NCI-H2081 treated with DMSO at 0.1 percent for 48 hours (cell line): ENCODE measurements around the gene KPNA3.
"Not testable (repeated sequence)": the region's sequence is repeated elsewhere in the genome, so short reads cannot be mapped to it uniquely, and the experiment has no call there.

Experiments used
- DNase-seq: peaks from one replicate; lab custom pipeline; 2025; lab: John Stamatoyannopoulos, UW

Gene KPNA3

DNA sequence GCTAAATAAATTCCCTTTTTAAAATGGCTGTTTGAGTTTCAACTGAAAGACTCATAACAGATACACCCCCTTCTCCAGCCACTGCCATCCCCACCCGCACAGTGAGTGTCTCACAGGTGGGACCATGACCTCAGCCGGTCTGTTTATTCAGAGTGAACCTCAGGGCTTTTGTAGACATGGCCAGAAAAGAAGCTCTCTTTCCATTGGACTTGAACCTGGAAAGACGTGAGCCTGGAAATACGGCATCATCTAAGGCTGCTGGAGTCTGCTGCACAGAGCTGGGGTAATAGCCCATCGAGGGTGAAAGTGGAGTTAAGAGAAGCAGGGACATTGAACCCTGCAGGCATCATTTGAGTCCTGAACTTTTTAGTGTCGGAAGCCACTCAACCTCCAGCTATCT, 15.2 kb upstream of the KPNA3 start:
- no peak for DNase-seq

DNA sequence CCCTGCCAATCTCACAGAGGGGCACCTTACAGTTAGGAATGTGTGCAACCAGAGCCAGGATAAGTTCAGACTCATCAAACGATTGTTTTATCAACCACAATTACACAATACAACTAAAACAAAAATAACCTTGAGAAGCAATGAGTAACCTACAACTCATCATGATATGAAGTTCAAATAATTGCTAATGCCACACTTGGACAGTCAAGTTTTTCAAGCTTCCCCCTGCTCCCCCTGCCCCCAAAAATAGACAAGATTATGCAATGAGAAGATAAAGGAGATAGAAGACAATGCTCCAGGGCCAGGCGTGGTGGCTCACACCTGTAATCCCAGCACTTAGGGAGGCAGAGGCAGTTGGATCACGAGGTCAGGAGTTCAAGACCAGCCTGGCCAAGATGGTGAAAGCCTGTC, 13.6 kb upstream of the KPNA3 start:
- DNase-seq = no peak

DNA sequence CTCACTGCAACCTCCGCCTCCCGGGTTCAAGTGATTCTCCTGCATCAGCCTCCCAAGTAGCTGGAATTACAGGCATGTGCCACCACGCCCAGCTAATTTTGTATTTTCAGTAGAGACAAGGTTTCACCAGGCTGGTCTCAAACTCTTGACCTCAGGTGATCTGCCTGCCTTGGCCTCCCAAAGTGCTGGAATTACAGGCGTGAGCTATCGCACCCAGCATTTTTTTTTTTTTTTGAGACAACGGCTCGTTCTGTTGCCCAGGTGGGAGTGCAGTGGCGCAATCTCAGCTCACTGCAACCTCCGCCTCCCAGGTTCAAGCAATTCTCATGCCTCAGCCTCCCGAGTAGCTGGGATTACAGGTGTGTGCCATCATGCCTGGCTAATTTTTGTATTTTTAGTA, 10.6 kb upstream of the KPNA3 start:
- DNase-seq = not testable (repeated sequence)

DNA sequence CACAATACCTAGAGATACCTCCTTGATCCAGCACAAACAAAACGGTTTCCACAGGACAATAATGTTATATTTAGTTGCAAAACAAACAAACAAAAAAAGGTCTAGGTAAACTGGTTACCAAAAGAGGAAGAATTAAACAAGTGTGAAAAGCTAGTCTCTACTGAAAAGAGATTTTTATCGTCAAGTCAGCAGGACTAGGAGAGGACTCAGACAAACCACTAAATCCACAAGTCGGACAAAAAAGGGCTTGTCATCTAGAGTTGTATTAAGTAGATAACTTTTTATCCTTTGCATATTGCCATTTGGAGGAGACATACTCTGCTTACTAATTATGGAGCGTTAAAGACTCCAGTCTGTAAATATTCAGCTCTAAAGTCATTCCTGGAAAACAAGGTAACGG, 9.9 kb upstream of the KPNA3 start:
- no peak for DNase-seq

DNA sequence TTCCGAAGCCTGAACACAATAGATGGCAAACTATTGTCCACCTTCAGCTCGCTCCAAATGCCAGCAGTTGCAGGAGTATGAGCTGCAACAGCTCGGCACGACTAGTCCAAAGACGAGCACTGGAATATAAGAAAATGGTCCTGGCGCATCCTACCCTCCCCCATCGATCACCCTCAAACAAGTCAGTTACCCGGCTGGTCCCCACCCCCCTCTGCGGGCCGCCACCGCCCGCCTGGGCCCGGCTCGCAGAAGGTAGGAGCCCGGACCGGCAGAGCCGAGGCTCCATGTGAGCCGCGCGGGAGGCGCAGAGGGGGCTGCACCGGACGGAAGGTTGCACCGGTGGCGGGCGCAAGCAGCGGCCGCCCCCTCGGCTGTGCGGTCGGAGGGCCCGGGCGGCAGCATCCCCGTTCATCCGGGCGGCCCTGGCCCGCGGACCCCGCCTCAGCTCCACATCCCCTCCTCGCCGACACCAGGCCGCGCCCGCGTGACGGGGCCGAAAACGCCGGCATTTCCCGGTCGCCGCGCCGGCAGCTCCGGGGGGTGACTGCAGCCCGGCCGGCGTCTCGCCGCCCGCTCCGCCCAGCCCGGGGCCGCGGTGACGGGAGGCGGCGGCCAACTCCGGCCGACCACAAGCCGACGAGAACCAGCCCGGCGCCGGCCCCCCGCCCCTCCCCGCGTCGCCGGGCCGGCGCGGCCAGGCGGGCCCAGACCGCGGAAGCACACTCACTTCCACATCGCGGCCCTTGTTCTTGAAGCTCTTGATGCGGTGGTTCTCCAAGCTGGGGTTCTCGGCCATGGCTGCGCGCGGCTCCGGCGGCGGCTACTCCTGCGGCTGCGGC, 552 bp downstream of the KPNA3 start:
- no peak for DNase-seq

DNA sequence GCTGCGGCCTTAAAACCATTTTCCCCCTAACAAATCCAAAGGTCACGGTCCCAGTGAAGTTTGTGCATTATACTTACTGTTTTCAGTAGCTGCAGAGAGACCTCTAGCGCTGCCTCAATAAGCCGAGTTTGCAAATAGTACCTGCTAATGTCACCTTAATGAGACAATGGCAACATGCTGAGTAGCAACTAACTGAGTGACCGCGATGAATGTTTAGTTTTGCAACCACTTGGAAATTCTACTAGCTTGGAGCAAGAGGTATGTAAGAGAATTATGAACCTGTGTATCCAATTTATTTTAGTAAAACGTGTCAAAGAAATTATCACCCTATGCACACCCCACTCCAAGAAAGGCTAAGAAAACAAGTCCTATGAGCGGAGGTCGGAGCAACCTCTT, 1.2 kb downstream of the KPNA3 start:
- DNase-seq = no peak

DNA sequence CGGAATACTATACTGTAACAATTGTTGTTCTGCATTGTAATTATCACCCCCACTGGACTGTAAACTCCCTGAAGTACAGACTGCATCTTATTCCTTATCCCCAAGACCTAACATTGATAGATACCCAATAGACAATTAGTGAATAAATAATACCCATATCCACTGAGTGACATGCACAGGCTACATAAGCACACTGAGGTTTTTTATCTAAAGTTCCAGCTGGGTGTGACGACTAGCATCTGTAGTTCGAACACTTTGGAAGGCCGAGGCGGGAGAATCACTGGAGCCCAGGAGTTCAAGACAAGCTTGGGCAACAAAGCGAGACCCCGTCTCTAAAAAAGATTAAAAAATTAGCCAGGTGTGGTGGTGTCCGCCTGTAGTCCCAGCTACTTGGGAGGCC, 2.5 kb downstream of the KPNA3 start:
- no peak for DNase-seq

DNA sequence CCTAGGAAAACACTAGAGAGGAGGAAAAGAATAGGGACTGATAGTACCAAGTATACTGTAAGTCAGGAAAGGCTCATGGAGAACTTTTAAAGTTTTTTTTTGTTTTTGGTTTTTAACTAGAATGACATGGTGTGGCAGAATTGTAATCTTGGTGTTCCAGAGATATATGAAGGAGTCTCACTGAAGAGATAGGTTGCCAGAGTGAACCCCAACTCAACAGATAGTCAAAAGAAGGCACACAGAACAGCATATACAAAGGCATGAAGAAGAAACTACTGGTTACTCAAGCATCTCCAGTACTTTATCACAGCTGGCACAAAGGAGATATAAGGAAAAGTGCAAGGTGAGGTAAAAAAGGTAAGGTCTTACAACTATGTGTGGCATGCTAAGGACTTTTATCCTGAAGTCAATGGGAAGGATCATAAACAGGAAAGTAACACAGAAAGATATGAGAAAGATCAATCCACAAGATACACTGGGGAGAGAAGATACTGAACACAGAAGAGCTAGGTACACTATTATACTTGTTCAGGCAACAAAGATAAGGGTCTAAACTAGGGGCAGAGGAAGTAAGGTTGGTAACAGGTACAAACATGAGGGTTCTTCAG, 6.0 kb downstream of the KPNA3 start:
- DNase-seq = no peak

DNA sequence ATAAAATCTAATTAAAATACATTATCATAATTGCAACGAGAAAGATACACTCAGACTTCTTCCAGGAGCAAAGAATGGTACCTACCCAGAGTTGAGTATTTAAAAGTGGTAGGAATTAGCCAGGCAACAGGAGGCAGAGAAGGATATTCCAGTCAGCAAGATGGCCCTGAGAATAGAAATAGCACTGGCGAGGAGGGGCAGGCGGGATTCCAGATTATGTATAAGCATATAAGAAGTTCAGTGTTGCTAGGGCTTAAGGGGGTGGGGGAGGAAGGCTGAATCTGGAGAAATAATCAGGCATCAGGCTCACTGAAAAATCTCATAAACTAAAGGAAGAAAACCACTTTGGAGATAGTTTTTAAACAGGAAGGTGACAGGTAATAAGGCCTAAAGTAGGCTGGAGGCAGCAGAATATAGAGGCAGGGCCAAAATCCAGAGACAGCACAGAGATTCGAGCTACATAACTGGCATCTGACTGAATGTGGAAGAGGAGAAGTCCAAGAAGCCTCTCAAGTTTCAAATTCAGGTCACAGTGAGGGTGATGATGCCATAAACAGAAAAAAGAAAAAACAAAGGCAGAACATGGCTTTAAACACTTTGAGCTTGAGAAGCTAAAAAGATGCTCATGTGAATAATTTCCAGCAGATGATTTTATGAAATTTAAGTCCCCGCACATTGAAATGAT, 7.5 kb downstream of the KPNA3 start:
- no peak for DNase-seq

DNA sequence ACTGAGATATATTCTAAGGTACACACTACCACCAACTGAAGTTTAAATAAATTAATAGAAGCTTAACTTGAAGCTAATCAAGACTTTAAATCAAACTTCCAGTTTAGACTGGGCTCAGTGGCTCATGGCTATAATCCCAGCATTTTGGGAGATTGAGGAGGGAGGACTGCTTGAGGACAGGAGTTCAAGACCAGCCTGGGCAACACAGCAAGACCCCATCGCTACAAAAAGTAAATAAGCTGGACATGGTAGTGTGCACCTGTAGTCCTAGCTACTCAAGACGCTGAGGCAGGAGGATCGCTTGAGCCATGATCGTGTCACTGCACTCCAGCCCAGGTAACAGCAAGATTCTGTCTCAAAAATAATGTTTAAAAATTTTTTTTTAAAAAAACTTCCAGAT, 8.6 kb downstream of the KPNA3 start:
- no peak for DNase-seq

DNA sequence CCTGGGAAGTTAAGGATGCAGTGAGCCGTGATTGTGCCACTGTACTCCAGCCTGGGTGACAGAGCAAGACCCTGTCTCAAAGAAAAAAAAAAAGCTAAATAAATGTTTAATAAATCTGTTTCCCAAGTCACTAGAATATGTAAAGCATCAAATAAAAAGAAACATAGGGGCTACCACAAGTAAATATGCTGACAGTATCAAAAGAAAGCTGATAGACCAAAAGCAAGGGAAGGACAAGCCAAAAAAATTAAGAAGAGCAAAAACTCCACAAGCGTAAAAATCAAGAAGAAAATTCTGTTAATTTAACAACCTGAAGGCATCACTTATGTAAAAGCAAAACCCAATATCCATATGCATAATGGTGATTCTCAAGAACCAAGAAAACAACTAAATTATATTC, 9.7 kb downstream of the KPNA3 start:
- DNase-seq = no peak

DNA sequence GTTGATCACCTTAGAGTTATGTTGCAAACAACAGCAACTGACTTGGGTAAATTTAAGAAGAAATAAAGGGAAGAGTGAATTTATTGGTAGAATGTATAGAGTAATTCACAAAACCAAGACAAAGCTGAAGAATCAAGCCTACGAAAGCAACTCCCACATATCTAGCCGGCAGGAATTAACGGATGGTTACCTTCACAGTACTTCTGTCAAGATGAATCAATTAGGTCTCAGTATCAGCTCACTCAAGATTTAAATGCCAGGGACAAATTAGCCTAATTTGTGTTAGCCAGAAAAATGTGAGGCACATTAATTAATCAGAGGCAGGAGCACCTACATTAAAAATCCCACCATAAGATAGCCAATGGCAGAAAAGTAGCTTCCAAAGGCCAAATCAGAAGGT, 10.7 kb downstream of the KPNA3 start:
- no peak for DNase-seq

DNA sequence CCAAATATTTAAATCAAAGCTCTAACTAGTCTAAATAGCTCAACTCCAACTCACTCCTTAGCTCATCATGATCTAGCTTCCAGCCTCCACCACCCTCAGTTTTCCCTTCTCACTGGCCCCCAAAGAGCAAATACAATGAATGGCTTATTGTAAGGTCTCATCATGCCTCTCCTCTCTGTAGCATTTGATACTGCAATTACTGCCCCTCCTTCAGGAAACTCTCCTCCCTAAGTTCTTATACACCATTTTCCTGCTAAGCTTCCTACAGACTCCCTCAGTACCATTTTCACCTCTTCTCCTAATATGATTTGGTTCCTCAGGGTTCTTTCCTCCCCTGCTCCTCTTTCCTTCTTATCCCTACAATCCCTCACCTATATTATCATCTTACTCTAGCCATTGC, 12.8 kb downstream of the KPNA3 start:
- no peak for DNase-seq

DNA sequence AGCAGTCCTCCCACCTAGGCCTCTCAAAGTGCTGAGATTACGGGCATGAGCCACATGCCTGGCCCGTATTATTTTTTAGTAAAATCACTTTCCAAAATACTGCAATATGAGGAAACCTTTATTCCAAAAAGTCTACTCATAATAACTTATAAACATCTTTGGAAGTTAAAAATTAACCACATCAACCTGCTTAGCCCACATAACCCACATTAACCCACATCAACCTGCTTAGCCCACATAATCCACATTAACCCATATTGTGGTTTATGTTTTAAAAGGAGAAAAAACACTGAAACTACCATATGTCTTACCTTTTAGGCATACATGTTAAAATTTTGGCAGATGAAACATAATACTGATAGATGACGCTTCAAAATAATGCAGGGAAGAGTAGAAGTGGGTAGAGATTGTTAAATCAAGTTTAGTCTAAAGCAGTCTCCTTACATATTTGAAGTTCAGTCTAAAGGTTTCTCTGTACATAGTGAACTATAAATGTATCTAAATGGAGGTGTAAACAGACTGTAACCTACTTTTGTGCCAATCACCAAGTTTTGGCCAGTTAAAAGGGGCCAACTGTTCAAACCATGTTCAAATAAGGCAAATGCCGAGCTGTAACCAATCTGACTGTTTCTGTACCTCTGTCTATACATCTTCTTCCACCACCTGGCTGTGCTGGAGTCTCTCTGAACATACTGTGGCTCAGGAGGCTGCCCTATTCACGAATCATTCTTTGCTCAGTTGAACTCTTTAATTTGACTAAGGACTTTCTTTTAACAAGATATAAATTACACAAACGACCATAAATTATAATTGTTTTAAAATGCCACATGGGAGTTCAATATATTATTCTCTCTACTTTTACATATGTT, 14.5 kb downstream of the KPNA3 start:
- DNase-seq = no peak

DNA sequence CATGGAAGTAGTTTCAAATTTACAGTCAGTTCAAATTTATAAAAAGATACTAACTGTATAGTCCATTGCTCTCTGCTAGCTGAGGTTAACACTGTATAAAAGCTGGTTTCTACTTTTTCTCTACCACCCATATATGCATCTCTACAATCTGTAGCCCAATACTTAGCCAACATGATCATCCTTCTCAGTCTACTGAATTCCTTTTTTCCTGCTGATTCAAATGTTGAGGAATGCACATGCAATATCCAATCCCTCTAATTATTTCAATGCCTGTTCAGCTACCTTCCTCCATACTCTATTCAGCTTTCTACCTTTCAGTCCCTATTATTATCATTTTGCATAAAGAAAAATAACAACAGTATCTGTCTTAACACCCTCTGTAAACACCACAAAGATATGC, 15.6 kb downstream of the KPNA3 start:
- DNase-seq = no peak

DNA sequence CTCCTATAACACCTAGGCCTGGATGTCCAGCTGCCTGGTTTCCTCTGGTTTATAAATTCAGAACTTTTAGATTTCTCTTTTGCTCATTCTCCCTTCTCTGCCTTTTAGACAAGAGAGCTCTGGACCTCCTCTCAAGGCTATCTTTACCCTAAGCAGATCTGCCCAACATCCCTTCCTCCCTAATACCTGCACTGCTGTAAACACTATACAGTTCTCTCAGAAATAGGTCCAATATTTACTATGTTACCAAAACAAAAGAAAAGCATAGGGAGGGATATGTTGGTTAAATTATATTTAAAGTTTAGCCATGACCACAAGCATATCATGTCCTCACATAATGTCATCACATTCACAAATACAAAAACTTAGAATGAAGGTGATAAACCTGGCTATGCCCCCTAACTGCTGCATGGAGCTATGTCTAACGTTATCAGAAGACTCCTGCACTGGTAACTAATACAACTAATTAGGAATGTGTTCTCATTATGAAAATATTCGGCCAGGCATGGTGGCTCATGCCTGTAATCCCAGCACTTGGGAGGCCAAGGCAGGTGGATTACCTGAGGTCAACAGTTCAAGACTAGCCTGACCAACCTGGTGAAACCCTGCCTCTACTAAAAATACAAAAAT, 18.0 kb downstream of the KPNA3 start:
- no peak for DNase-seq

DNA sequence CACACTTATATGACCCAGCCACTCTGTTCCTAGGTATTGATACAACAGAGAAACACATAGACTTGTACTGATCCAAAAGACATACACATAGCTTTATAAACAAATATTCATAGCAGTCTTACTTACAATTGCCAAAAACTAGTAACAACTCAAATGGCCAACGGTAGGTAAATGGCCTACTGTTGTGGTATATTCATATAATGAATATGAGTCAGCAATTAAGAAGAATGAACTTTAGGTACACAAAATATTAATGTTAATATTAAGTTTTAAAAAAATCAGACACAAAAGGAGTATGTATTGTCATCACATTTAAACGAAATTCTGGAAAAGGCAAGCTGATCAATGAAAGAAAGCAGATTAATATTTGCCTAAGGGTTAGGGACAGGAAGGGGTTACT, 19.7 kb downstream of the KPNA3 start:
- no peak for DNase-seq

DNA sequence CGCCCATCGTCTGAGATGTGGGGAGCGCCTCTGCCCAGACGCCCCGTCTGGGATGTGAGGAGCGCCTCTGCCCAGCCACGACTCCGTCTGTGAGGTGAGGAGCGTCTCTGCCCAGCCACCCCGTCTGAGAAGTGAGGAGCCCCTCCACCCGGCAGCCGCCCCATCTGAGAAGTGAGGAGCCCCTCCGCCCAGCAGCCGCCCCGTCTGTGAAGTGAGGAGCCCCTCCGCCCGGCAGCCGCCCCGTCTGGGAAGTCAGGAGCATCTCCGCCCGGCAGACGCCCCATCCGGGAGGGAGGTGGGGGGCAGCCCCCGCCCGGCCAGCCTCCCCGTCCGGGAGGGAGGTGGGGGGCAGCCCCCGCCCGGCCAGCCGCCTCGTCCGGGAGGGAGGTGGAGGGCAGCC, 30.7 kb downstream of the KPNA3 start:
- DNase-seq = not testable (repeated sequence)

DNA sequence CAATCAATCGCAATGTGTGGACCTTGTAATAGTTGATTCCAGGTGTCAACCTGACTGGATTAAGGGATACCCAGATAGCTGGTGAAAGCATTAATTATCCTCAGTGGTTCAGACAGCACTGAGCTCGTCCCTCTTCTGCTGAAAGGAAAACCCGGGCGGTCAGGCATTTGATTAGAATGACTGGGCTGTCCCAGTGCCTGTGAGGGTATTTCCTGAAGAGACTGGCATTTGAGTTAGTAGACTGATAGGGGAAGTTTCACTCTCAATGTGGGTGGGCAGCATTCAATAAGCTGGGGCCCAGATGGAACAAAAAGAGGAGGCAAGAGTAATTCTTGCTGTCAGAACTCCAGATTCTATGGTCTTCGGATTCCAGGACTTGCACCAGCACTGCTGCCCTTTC, 31.9 kb downstream of the KPNA3 start:
- DNase-seq = no peak

DNA sequence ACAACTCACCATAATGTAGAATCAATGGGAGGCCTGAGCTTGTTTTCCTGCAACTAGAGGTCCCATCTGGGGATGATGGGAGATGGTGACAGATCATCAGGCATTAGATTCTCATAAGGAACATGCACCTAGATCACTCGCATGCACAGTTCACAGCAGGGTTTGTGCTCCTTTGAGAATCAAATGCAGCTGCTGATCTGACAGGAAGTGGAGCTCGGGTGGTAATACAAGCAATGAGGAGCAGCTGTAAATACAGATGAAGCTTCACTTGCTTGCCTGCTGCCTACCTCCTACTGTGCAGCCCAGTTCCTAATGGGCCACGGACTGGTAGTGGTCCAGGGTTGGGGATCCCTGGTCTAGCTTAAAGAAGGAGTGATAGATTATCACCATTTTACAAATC, 33.0 kb downstream of the KPNA3 start:
- no peak for DNase-seq

DNA sequence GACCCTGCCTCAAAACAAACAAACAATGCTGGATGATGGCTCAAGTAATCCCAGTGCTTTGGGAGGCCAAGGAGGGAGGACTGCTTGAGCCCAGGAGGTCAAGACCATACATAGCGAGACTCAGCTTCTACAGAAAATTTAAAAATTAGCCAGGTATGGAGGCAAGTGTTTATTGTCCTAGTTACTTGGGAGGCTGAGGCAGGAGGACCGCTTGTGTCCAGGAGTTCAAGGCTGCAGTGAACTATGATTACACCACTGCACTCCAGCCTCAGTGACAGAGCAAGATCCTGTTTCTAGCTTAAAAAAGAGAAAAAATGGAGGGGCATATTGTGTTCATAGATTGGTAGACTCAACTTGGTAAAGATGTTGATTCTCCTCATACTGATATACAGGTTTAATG, 36.2 kb downstream of the KPNA3 start:
- DNase-seq = no peak

DNA sequence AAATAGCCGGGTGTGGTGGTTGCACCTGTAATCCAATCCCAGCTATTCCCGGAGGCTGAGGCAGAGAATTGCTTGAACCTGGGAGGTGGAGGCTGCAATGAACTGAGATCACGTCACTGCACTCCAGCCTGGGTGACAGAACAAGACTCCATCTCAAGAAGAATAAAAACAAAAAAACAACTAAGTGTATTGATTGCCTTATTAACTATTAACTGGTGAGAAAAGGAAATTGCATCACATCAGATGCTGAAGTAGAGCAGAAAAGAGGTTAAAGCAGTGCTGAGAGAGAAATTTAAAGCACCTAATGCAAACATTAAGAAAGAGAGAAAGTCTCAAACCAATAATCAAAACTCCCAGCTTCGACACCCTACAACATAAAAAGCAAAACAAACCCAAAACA, 38.3 kb downstream of the KPNA3 start:
- no peak for DNase-seq
